ENCODE measurements around the gene ADCY2. TPM values are rescaled to one million over a fixed set of nuclear protein-coding genes. Genes with fewer than 3 reads are reported as not detected.

Gene ADCY2
- total RNA-seq, 4 donors from 2014 or later = 2.6 to 24.8 (median 10.9) TPM

- no peak overlapping the region for H3K4me3 ChIP-seq
- no peaks in the 10 kb centered on the region for H3K36me3 ChIP-seq
- peaks cover 6% of the 10 kb centered on the region for H3K4me1 ChIP-seq
- no peak for DNase-seq (ENCODE audit: low spot score in 2 of 2)
- H3K27me3 ChIP-seq = peaks cover 9% of the 10 kb centered on the region
- H3K9me3 ChIP-seq = no peaks in the 10 kb centered on the region
- no peak overlapping the region for H3K27ac ChIP-seq
- WGBS = 45% methylated on average over 9 of the region's 9 CpGs
- TF ChIP-seq POLR2AphosphoS5 (IDR thresholded peaks at IDR 0.05) (no peak), EP300 (IDR thresholded peaks at IDR 0.05) (no peak)
Measured at GRCh38 chr5:7391215-7391614, 4.7 kb upstream of the ADCY2 start.

GRCh38 chr5:7391814-7392692 lies 3.9 kb upstream of the ADCY2 start:
- Histone ChIP-seq H3K4me1 (peaks cover 11% of the 10 kb centered on the region), H3K9me3 (no peaks in the 10 kb centered on the region), H3K36me3 (no peaks in the 10 kb centered on the region), H3K27ac (no peak overlapping the region), H3K4me3 (no peak overlapping the region), H3K27me3 (peaks cover 9% of the 10 kb centered on the region)
- no peak for DNase-seq (ENCODE audit: low spot score in 2 of 2)
- 37% methylated on average over 14 of the region's 15 CpGs for WGBS
- TF ChIP-seq POLR2A (IDR thresholded peaks at IDR 0.05) = no peak
- peak in 1 of 2 donors; percentile 51 for TF ChIP-seq CTCF (IDR thresholded peaks at IDR 0.05)

GRCh38 chr5:7392693-7393024 lies 3.3 kb upstream of the ADCY2 start:
- peaks cover 12% of the 10 kb centered on the region for H3K4me1 ChIP-seq
- whole genome bisulfite sequencing = 87% methylated on average over 3 of the region's 3 CpGs
- no peaks in the 10 kb centered on the region for H3K9me3 ChIP-seq
- H3K27ac ChIP-seq = no peak overlapping the region
- H3K4me3 ChIP-seq = no peak overlapping the region
- H3K27me3 ChIP-seq = peaks cover 9% of the 10 kb centered on the region
- no peaks in the 10 kb centered on the region for H3K36me3 ChIP-seq
- TF ChIP-seq POLR2AphosphoS5 (IDR thresholded peaks at IDR 0.05) (no peak), POLR2A (IDR thresholded peaks at IDR 0.05) (no peak), CTCF (IDR thresholded peaks at IDR 0.05) (no peak), EP300 (IDR thresholded peaks at IDR 0.05) (no peak)
- no peak for DNase-seq (ENCODE audit: low spot score in 2 of 2)

GRCh38 chr5:7393921-7394799 lies 1.8 kb upstream of the ADCY2 start:
- WGBS = 86% methylated on average over 10 of the region's 14 CpGs
- TF ChIP-seq EP300 (IDR thresholded peaks at IDR 0.05) (no peak), POLR2AphosphoS5 (IDR thresholded peaks at IDR 0.05) (no peak), POLR2A (IDR thresholded peaks at IDR 0.05) (no peak), CTCF (IDR thresholded peaks at IDR 0.05) (no peak)
- DNase-seq (ENCODE audit: low spot score in 2 of 2) = no peak
- no peak overlapping the region for H3K27ac ChIP-seq
- peaks cover 9% of the 10 kb centered on the region for H3K27me3 ChIP-seq
- H3K4me3 ChIP-seq = no peak overlapping the region
- peaks cover 20% of the 10 kb centered on the region for H3K4me1 ChIP-seq
- no peaks in the 10 kb centered on the region for H3K36me3 ChIP-seq
- H3K9me3 ChIP-seq = no peaks in the 10 kb centered on the region

- Histone ChIP-seq H3K27ac (no peak overlapping the region), H3K4me3 (peak overlapping the region; percentile 53), H3K27me3 (peaks cover 9% of the 10 kb centered on the region), H3K4me1 (peaks cover 20% of the 10 kb centered on the region), H3K36me3 (no peaks in the 10 kb centered on the region), H3K9me3 (no peaks in the 10 kb centered on the region)
- 33% methylated on average over 37 of the region's 45 CpGs for WGBS
- peak in 1 of 2 donors; percentile 68 for DNase-seq (ENCODE audit: low spot score in 2 of 2)
- TF ChIP-seq CTCF (IDR thresholded peaks at IDR 0.05) = no peak
- no peak for TF ChIP-seq EP300 (IDR thresholded peaks at IDR 0.05)
- no peak for TF ChIP-seq POLR2A (IDR thresholded peaks at IDR 0.05)
- no peak for TF ChIP-seq POLR2AphosphoS5 (IDR thresholded peaks at IDR 0.05)
Measured at GRCh38 chr5:7394889-7395431, 978 bp upstream of the ADCY2 start.
